GM18858 (cell line): ENCODE data around the gene JDP2.

Experiments
- ATAC-seq: cut with Tn5 transposase; IDR thresholded peaks from one replicate; pipeline ENCODE4 v1.9.1; 2021; ENCODE audit not compliant: unreplicated experiment

JDP2 gene

GRCh38 chr14:75435473-75435872 is 7.7 kb downstream of the JDP2 start:
- ATAC-seq = no peak

- no peak for ATAC-seq
Observed at GRCh38 chr14:75437201-75438143, 9.7 kb downstream of the JDP2 start.

- no peak for ATAC-seq
Observed at GRCh38 chr14:75438486-75439080, 10.8 kb downstream of the JDP2 start.

- ATAC-seq = no peak
Observed at GRCh38 chr14:75439989-75440388, 12.2 kb downstream of the JDP2 start.

GRCh38 chr14:75440733-75441477 is 13.1 kb downstream of the JDP2 start:
- ATAC-seq = no peak

- no peak for ATAC-seq
Observed at GRCh38 chr14:75441728-75442127, 13.9 kb downstream of the JDP2 start.

GRCh38 chr14:75442166-75442565 is 14.3 kb downstream of the JDP2 start:
- no peak for ATAC-seq

- ATAC-seq = no peak
Observed at GRCh38 chr14:75442642-75443041, 14.8 kb downstream of the JDP2 start.

GRCh38 chr14:75443203-75443969 is 15.6 kb downstream of the JDP2 start:
- ATAC-seq = no peak

GRCh38 chr14:75445236-75445635 is 17.4 kb downstream of the JDP2 start:
- no peak for ATAC-seq

- ATAC-seq = no peak
Observed at GRCh38 chr14:75445963-75446362, 18.1 kb downstream of the JDP2 start.

GRCh38 chr14:75446447-75446846 is 18.6 kb downstream of the JDP2 start:
- no peak for ATAC-seq

- no peak for ATAC-seq
Observed at GRCh38 chr14:75448209-75448608, 20.4 kb downstream of the JDP2 start.

- ATAC-seq = no peak
Observed at GRCh38 chr14:75449036-75449435, 21.2 kb downstream of the JDP2 start.

- ATAC-seq = no peak
Observed at GRCh38 chr14:75449696-75450095, 21.9 kb downstream of the JDP2 start.

GRCh38 chr14:75450381-75451276 is 22.8 kb downstream of the JDP2 start:
- no peak for ATAC-seq

- ATAC-seq = no peak
Observed at GRCh38 chr14:75452324-75452723, 24.5 kb downstream of the JDP2 start.

GRCh38 chr14:75452900-75453816 is 25.3 kb downstream of the JDP2 start:
- ATAC-seq = no peak
